Activated CD4-positive, CD25-positive, alpha-beta regulatory T cell treated with anti-CD3 and anti-CD28 coated beads, Interleukin-2, amount 50 U/mL, for 16 hours (primary cell): ENCODE data around the gene IDI1.
"Not testable (repeated sequence)": the region's sequence is repeated elsewhere in the genome, so short reads cannot be mapped to it uniquely, and the experiment has no call there.

Source experiments
- DNase-seq: peaks from one replicate; pipeline ENCODE4 v3.0.0-alpha.2; 2020; ENCODE audit warnings: low read depth, low spot score

The IDI1 gene

GRCh38 chr10:1034758-1035157, 14.2 kb downstream of the IDI1 start:
- no peak for DNase-seq

GRCh38 chr10:1033601-1034000, 15.3 kb downstream of the IDI1 start:
- no peak for DNase-seq

- DNase-seq: no peak
Measured at GRCh38 chr10:1029838-1030237, 19.1 kb downstream of the IDI1 start.

DNA sequence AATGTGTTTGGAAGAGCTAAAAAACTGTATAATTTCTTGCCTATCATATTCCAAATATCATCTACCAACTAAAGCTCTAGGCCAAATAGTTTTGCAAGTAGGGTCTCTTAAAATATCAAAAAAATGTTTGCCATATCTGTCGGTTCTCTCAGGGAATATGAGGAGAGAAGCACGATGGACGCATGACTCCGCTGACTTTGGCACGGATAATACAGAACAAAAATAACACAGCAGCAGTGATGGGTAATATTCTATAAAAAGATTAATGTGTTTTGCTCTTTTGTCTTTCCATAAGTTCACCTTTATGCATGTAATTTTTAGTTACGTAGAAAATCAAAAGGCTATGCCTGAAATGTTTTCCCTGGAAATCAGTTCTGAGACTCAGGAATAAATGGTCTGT, 22.3 kb downstream of the IDI1 start:
- DNase-seq: no peak

DNA sequence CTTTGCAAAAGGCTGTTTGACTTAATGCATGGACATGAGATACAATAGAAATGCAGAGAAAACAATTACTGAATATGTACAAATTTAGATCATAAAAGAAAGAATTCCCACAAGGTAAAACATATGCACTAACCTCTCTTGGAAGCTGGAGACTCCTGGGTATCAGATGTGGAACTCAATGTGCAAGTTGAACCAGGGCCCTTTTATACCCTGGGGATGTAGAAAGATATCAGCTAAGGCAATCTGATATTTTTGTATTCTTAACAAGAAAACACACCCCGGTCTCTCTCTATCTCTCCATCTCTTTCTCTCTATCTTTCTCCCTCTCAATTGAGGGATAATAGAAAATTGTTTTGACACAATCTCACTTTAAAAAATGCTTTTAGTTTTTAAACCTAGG, 23.2 kb downstream of the IDI1 start, which contains the start of gene IDI2:
Gene IDI2, minus strand, starts transcription at position 177 of the 400 bp plus-strand sequence. CDS start 1,136 bp downstream, outside the sequence.
- DNase-seq: no peak

DNA sequence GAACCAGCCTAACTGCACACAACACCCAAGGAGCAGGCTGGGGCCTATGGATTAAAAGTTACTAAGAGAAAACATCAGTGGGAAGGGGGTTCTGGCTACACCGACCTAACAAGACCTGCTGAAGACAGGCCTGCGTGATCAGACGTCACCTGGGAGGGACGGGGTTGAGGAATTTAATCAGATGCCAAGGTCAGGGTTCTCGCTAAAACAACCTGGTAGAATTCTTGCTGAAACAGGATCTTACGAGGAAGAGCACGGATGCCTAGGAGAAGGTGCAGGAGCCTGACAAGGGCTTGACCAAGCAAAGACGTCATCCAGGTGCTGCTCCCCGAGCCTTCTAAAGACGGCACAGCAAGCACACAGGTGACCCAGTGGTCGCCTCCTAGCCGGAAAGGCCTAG, 24.8 kb downstream of the IDI1 start:
- DNase-seq: no peak

DNA sequence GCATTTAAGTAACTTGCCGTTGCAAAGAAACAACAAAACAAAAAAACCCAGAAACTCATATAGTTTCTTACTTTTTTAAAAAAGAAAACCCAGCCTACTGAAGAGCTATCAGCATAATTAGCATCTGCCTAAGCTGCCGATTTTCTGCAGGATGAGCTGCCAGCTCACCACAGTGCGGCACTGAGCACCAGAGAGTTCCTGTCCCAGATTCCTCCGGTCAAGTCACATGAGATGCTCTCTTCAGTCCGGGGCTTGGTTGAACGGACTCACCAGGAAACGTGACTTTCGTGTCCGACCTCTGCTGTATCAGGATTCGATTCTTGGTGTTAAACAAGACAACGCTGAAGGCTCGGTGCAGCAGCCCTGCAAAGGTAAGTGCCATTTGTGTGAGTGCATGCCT, 26.5 kb downstream of the IDI1 start:
- no peak for DNase-seq

- no peak for DNase-seq
Measured at GRCh38 chr10:1020958-1021357, 28.0 kb downstream of the IDI1 start.

GRCh38 chr10:1020460-1020859, 28.5 kb downstream of the IDI1 start:
- DNase-seq: no peak

GRCh38 chr10:1019362-1019761, 29.6 kb downstream of the IDI1 start:
- no peak for DNase-seq

- DNase-seq: no peak
Measured at GRCh38 chr10:1015688-1016087, 33.2 kb downstream of the IDI1 start.

DNA sequence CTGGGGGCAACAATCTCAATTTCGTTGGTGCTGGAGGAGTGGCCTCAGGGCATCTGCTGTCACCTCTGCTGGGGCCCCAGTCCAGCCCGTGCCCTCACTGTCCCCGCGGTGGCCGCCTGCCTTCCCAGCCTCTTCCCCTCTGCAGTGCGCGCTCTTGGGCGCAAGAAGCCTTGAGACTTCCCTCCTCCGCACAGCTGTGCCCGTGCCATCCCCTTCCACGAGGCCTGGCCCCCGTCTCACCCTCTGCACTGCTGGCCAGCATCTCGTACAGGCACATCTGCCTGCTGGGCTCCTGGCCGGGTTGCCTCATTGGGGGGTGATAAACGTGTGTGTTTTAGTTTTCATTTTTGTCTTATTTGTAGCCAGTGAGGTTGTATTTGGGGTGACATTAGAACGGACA, 37.2 kb downstream of the IDI1 start:
- no peak for DNase-seq

- DNase-seq: no peak
Measured at GRCh38 chr10:1010703-1011102, 38.2 kb downstream of the IDI1 start.

- not testable (repeated sequence) for DNase-seq
Measured at GRCh38 chr10:1009947-1010346, 39.0 kb downstream of the IDI1 start.

DNA sequence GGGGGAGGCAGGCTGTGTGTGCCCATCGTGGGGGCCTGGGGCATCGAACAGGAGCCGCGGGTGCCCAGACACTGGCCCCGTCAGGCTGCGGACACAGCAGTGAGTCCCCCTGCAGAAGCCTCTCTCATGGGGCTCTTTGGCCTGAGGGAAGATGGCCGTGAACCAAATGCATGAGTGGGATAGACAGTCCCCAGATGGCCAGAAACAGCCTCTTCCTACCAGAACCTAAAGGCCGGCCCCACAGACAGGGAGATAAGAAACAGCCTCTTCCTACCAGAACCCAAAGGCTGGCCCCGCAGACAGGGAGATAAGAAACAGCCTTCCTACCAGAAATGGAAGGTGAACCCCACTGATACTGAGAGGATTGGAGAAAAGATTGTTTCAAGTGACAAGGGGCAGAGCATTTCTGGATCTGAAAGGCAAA, 39.8 kb downstream of the IDI1 start:
- DNase-seq: no peak

DNA sequence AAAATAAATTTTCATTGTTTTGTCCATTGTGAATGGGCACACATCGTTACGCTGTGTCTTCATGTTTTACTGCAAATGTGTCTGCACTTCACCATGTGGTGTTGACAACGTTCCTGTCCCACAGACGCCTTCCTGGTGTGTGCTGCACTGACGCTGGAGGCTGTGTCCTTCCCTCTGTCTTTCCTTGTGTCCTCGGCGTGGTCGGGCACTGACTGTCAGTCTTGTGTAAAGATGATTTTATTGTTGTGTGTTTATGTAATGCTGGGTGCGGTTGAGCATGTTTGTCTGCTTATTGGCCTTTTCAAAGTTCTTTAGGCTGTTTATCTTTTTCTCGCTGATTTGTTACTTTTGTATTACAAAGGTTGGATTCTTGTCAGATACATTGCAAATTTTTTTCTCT, 41.3 kb downstream of the IDI1 start:
- no peak for DNase-seq

GRCh38 chr10:1006573-1006972, 42.3 kb downstream of the IDI1 start:
- DNase-seq: no peak

GRCh38 chr10:1003884-1004670, 44.8 kb downstream of the IDI1 start:
- no peak for DNase-seq

DNA sequence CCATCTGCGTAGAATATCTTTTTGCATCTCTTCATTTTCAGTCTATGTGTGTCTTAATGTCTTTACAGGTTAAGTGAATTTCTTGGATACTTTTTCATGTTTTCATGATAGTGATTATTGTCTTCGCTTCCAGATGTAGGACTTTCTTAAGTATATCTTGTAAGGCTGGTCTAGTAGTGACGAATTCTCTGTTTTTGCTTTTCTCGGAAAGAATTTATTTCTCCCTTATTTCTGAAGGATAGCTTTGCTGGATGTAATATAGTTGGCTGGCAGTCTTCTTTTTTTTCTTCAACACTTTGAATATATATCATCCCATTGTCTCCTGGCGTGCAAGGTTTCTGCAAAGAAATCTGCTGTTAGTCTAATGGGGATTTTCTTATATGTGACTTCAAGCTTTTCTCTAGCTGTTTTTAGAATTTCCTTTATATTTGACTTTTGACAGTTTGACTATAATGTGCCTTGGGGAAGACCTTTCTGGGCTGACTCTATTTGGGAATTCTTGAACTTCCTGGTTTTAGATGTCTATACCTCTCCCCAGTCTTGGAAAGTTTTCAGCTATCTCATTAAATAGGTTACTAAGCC, 46.4 kb downstream of the IDI1 start:
- DNase-seq: no peak

GRCh38 chr10:997266-998022, 51.5 kb downstream of the IDI1 start:
- DNase-seq: no peak

GRCh38 chr10:996031-996430, 52.9 kb downstream of the IDI1 start:
- no peak for DNase-seq

GRCh38 chr10:995559-995926, 53.4 kb downstream of the IDI1 start:
- DNase-seq: no peak
